Fibroblast of lung (primary cell): ENCODE data around the gene LCORL. TPM values are rescaled to one million over a fixed set of nuclear protein-coding genes. Genes with fewer than 3 reads are reported as not detected.

Source experiments
- DNase-seq, 2 donors: peaks; one replicate each; pipeline versions ENCODE4 v3.0.0 to v3.0.0-alpha.2; 2010; ENCODE audit warnings: low read depth in 2 of 2
- H2AFZ ChIP-seq: 2 replicates; pipeline ENCODE4 v1.5.1; 2012; ENCODE audit warnings: low read length, control low read depth, inconsistent platforms
- H3K27ac ChIP-seq: 2 replicates; pipeline ENCODE4 v1.5.1; 2011; ENCODE audit warnings: low read length, control low read depth; ENCODE audit not compliant: insufficient read depth
- H3K27me3 ChIP-seq: 2 replicates; pipeline ENCODE4 v1.5.1; 2011; ENCODE audit warnings: mild to moderate bottlenecking, low read length; ENCODE audit not compliant: control insufficient read depth, insufficient read depth
- H3K36me3 ChIP-seq: 2 replicates; pipeline ENCODE4 v1.5.1; 2011; ENCODE audit warnings: low read length; ENCODE audit not compliant: control insufficient read depth, insufficient read depth
- H3K4me1 ChIP-seq: 2 replicates; pipeline ENCODE4 v1.5.1; 2011; ENCODE audit warnings: low read length; ENCODE audit not compliant: control insufficient read depth, insufficient read depth; ENCODE audit errors: extremely low read depth
- H3K4me2 ChIP-seq: 2 replicates; pipeline ENCODE4 v1.5.1; 2011; ENCODE audit warnings: low read length, control low read depth; ENCODE audit not compliant: insufficient read depth; ENCODE audit errors: extremely low read depth
- H3K4me3 ChIP-seq, 4 experiments: fragments of 200-600 bp in 1 of 4; sonication (generic) in 1 of 4; replicated peaks in 1 of 4; 2 replicates each; pipeline ENCODE4 v1.5.1; 2011 to 2016; ENCODE audit warnings: low read length in 4 of 4, low read depth in 3 of 4, mild to moderate bottlenecking in 3 of 4, control low read depth in 2 of 4, inconsistent platforms in 1 of 4, mixed read lengths in 1 of 4; ENCODE audit not compliant: insufficient read depth in 1 of 4; ENCODE audit errors: control extremely low read depth in 1 of 4
- H3K79me2 ChIP-seq: 2 replicates; pipeline ENCODE4 v1.5.1; 2012; ENCODE audit warnings: mild to moderate bottlenecking, low read length, inconsistent platforms; ENCODE audit not compliant: control insufficient read depth, insufficient read depth
- H3K9ac ChIP-seq: 2 replicates; pipeline ENCODE4 v1.5.1; 2011; ENCODE audit warnings: mild to moderate bottlenecking, low read length, control low read depth; ENCODE audit not compliant: insufficient read depth
- H3K9me3 ChIP-seq: 2 replicates; pipeline ENCODE4 v1.5.1; 2012; ENCODE audit warnings: low read depth, low read length; ENCODE audit not compliant: control insufficient read depth, insufficient read depth
- H4K20me1 ChIP-seq: 2 replicates; pipeline ENCODE4 v1.5.1; 2011; ENCODE audit warnings: low read length; ENCODE audit not compliant: control insufficient read depth, insufficient read depth; ENCODE audit errors: extremely low read depth
- CTCF ChIP-seq, 2 donors: IDR thresholded peaks in 1 of 2; conservative IDR thresholded peaks in 1 of 2; 1 replicate in 1 of 2; 2 replicates in 1 of 2; pipeline ENCODE4 v1.5.1; 2011 to 2012; ENCODE audit warnings: low read length in 2 of 2, control low read depth in 1 of 2, inconsistent platforms in 1 of 2, low read depth in 1 of 2, mild to moderate bottlenecking in 1 of 2
- EZH2 ChIP-seq: IDR thresholded peaks from 2 replicates; pipeline ENCODE4 v1.5.1; 2012; ENCODE audit warnings: low read length, control low read depth, mild to moderate bottlenecking; ENCODE audit errors: missing control alignments
- polyA plus RNA-seq, 2 donors: library from polyadenylated mRNA; depleted of rRNA in 1 of 2; stranded (reverse) in 1 of 2; unstranded in 1 of 2; fragments of >200 nt; gene quantifications; 2 replicates each; pipeline ENCODE4 v1.2.1, GENCODE V29; 2011 to 2012; ENCODE audit warnings: missing spikeins in 1 of 2
- total RNA-seq: library from RNA; depleted of rRNA; stranded (reverse); fragments of >200 nt; gene quantifications from 2 replicates; pipeline ENCODE4 v1.2.1, GENCODE V29; 2014

LCORL gene
- total and polyA plus RNA-seq, 2 donors (not counting 1 experiment from before 2014, with no cell fraction given) = 8.5 to 13.5 TPM

GRCh38 chr4:17912011-17912410 lies 109.5 kb downstream of the LCORL start:
- H3K9ac ChIP-seq = no peak overlapping the region
- no peaks in the 10 kb centered on the region for H3K4me1 ChIP-seq
- no peak for DNase-seq
- no peak overlapping the region for H3K4me3 ChIP-seq
- no peak overlapping the region for H3K27ac ChIP-seq
- H2AFZ ChIP-seq = no peak overlapping the region
- H3K27me3 ChIP-seq = no peaks in the 10 kb centered on the region
- TF ChIP-seq EZH2 (no peak), CTCF (conservative IDR thresholded peaks at IDR 0.05 in 1 of 2, IDR thresholded peaks at IDR 0.05 in 1 of 2; ENCODE audit: low read depth in 1 of 2, low read length in 2 of 2) (no peak)
- H4K20me1 ChIP-seq = no peaks in the 10 kb centered on the region
- no peak overlapping the region for H3K4me2 ChIP-seq
- H3K9me3 ChIP-seq = no peaks in the 10 kb centered on the region
- H3K36me3 ChIP-seq = no peaks in the 10 kb centered on the region
- no peaks in the 10 kb centered on the region for H3K79me2 ChIP-seq

GRCh38 chr4:17911608-17912007 lies 109.9 kb downstream of the LCORL start:
- H3K27ac ChIP-seq = no peak overlapping the region
- no peaks in the 10 kb centered on the region for H4K20me1 ChIP-seq
- no peak for DNase-seq
- H3K4me3 ChIP-seq = no peak overlapping the region
- H3K36me3 ChIP-seq = no peaks in the 10 kb centered on the region
- H3K9ac ChIP-seq = no peak overlapping the region
- H3K27me3 ChIP-seq = no peaks in the 10 kb centered on the region
- no peaks in the 10 kb centered on the region for H3K9me3 ChIP-seq
- no peak for TF ChIP-seq CTCF (conservative IDR thresholded peaks at IDR 0.05 in 1 of 2, IDR thresholded peaks at IDR 0.05 in 1 of 2; ENCODE audit: low read depth in 1 of 2, low read length in 2 of 2)
- H2AFZ ChIP-seq = no peak overlapping the region
- H3K4me1 ChIP-seq = no peaks in the 10 kb centered on the region
- no peak overlapping the region for H3K4me2 ChIP-seq
- H3K79me2 ChIP-seq = no peaks in the 10 kb centered on the region

GRCh38 chr4:17898553-17899055 lies 123.0 kb downstream of the LCORL start:
- H3K4me3 ChIP-seq = no peak overlapping the region
- no peak overlapping the region for H2AFZ ChIP-seq
- no peak overlapping the region for H3K4me2 ChIP-seq
- H4K20me1 ChIP-seq = no peaks in the 10 kb centered on the region
- H3K27ac ChIP-seq = no peak overlapping the region
- H3K9ac ChIP-seq = no peak overlapping the region
- no peaks in the 10 kb centered on the region for H3K79me2 ChIP-seq
- no peaks in the 10 kb centered on the region for H3K4me1 ChIP-seq
- no peak for DNase-seq
- no peaks in the 10 kb centered on the region for H3K27me3 ChIP-seq
- no peaks in the 10 kb centered on the region for H3K36me3 ChIP-seq
- H3K9me3 ChIP-seq = no peaks in the 10 kb centered on the region
- TF ChIP-seq EZH2 (no peak), CTCF (conservative IDR thresholded peaks at IDR 0.05 in 1 of 2, IDR thresholded peaks at IDR 0.05 in 1 of 2; ENCODE audit: low read depth in 1 of 2, low read length in 2 of 2) (no peak)
